Activated CD8-positive, alpha-beta T cell treated with anti-CD3 and anti-CD28 coated beads, Interleukin-2, amount 10 ng/mL, durations not matched to agents 7 days and 5 days (primary cell): ENCODE measurements around the gene PIAS1. TPM values are rescaled to one million over a fixed set of nuclear protein-coding genes. Genes with fewer than 3 reads are reported as not detected.
A peak's percentile ranks its signal among the peaks of the same experiment; 100 is the strongest.

Source experiments
- ATAC-seq: fragments of 150-1000 bp; cut with Tn5 transposase; one replicate; pipeline ENCODE4 v1.10.0; 2021; ENCODE audit warnings: moderate library complexity
- CTCF ChIA-PET: fragments of 350-600 bp; sonication (Branson Sonifier 250); formaldehyde crosslinking; loops from one replicate; lab custom pipeline; 2021; ENCODE audit warnings: antibody characterized with exemption; lab: Charles Lee
- POLR2A ChIA-PET: fragments of 350-600 bp; sonication (Branson Sonifier 250); formaldehyde crosslinking; loops from one replicate; lab custom pipeline; 2021; ENCODE audit warnings: antibody characterized with exemption; lab: Charles Lee
- DNase-seq: peaks from one replicate; pipeline ENCODE4 v3.0.0-alpha.2; 2020
- H3K27ac Mint-ChIP-seq: one replicate; pipeline ENCODE4 v1.8.0; 2021; ENCODE audit warnings: mild to moderate bottlenecking, mixed read lengths
- H3K27me3 Mint-ChIP-seq: one replicate; pipeline ENCODE4 v1.8.0; 2021; ENCODE audit warnings: low read depth, mixed read lengths
- H3K36me3 Mint-ChIP-seq: one replicate; pipeline ENCODE4 v1.8.0; 2021; ENCODE audit warnings: low read depth, mixed read lengths
- H3K4me1 Mint-ChIP-seq: one replicate; pipeline ENCODE4 v1.8.0; 2021; ENCODE audit warnings: low read depth, mixed read lengths
- H3K4me3 Mint-ChIP-seq: one replicate; pipeline ENCODE4 v1.8.0; 2021; ENCODE audit warnings: mild to moderate bottlenecking, mixed read lengths
- H3K9me3 Mint-ChIP-seq: one replicate; pipeline ENCODE4 v1.8.0; 2022; ENCODE audit warnings: mixed read lengths; ENCODE audit not compliant: insufficient read depth
- total RNA-seq, 2 experiments: library from RNA; stranded (reverse); gene quantifications; one replicate each; pipeline ENCODE4 v1.2.3, GENCODE V29; 2021

Gene PIAS1
- total RNA-seq, 2 experiments from 2014 or later, result 40.6 to 44.2 TPM

DNA sequence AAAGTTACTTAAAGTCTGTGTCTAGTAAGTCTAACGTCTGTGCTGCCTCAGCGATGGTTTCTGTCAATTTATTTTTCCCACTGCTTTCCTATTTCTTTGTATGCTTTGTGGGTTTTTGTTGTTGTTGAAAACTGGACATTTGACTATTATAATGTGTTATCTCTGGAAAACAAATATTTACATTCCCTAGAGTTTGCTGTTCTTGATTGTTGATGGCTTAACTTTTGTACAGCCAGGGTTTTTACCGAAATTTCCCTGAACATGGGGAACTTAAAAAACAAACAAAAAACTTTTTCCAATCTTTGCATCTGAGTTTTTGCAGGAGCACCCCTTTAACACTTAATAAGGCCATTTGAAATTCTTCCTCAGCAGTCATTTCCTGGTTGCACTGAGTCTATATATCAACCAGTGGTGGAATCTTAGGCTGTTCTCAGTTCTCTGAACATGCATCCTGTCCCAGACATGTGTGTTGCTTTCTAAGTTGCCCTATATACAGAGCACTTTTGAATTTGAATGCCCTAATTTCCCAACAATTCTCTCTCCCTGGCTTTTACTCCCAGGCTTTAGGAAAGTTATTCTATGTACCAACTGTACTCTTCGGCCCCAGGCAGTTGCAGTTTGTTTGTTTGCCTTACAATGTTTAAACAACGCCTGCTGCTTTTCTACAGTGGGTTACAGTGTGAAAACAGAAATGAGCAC is 11.8 kb upstream of the PIAS1 start:
- no peak overlapping the region for H3K4me3 Mint-ChIP-seq
- ATAC-seq, result no peak

DNA sequence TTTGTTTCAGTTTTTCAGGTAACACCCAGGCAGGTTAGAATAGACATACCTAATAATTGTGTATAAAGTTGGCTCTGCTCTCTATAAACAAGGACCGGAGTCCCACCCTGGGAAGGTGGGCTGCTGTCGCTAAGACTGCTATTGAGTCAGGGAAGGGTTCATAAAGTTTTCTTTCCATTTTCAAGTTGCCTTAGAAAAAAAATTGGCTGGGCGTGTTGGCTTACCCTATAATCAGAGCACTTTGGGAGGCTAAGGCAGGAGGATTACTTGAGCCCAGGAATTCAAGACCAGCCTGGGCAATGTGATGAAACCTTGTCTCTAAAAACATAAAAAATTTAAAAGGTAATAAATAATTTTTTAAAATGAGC is 11.3 kb upstream of the PIAS1 start:
- ChIA-PET POLR2A (interaction anchor here (1.4 kb wide), 1 partner anchor 11 kb away, joined by 3 read pairs; no protein-coding TSS in a partner anchor), CTCF (no interaction called here)
- Mint-ChIP-seq H3K4me3 (no peak overlapping the region), H3K9me3 (peaks cover 8% of the 10 kb centered on the region), H3K27me3 (peaks cover 22% of the 10 kb centered on the region), H3K27ac (no peak overlapping the region), H3K36me3 (no peaks in the 10 kb centered on the region), H3K4me1 (no peaks in the 10 kb centered on the region)
- no peak for DNase-seq
- ATAC-seq, result no peak

More for the DNA sequence above, 11.8 kb upstream of the PIAS1 start:
- H3K27ac Mint-ChIP-seq, result no peak overlapping the region
- H3K4me1 Mint-ChIP-seq, result no peaks in the 10 kb centered on the region
- H3K9me3 Mint-ChIP-seq, result peaks cover 8% of the 10 kb centered on the region
- H3K36me3 Mint-ChIP-seq, result no peaks in the 10 kb centered on the region
- peaks cover 25% of the 10 kb centered on the region for H3K27me3 Mint-ChIP-seq
- ChIA-PET CTCF (no interaction called here), POLR2A (interaction anchor here (1.4 kb wide), 1 partner anchor 11 kb away, joined by 3 read pairs; no protein-coding TSS in a partner anchor)
- DNase-seq, result no peak

DNA sequence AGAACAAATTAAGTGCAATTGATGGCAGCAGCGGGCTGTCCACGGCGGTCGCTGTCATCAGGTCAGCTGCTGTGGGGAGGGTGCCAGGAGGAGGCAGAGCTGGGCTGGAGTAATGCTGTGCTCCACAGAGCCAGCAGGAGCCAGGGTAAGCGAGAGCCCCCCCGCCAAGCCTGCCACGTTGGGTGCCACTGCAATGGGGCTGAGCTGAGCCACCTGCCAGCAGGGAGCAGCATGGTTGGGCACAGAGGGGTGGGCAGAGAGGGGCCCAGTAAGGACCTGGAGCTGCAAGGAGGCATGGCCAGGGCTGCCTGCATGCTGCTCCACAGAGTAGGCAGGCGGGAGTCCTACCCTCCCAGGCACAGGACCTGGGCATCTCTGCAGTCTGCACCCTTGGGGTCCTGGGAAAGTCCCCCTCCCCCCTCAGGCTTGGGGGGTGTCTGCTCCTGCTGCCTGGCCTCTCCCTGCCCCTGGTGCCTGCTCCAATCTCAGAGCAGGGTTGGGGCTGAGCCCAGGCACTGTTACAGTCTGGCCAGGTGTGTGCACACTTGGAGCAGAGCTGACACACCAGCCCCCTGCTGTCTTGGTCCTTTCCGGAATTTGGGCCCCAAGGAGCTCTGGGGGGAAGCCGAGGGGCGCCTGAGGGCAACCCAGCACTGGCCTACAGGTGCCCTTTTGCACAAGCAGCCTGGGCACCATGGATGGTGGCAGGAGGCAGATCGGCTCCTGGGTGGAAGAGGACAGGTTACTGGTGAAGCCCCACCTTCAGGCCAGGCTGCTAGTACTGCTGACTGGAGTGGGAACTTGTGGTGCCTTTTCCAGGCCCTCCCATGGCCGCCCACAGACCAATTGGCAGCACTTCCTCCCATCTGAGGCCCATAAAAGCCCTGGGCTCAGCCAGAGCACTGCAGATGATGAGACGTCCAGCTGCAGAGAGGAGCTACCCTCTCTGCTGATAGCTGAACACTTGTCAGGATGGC is 8.5 kb upstream of the PIAS1 start:
- Mint-ChIP-seq H3K27me3 (peaks cover 4% of the 10 kb centered on the region), H3K4me3 (no peak overlapping the region), H3K4me1 (no peaks in the 10 kb centered on the region), H3K27ac (no peak overlapping the region), H3K36me3 (no peaks in the 10 kb centered on the region), H3K9me3 (no peaks in the 10 kb centered on the region)
- POLR2A ChIA-PET, result no interaction called here
- ATAC-seq (no peak), DNase-seq (no peak)
- CTCF ChIA-PET, result no interaction called here

DNA sequence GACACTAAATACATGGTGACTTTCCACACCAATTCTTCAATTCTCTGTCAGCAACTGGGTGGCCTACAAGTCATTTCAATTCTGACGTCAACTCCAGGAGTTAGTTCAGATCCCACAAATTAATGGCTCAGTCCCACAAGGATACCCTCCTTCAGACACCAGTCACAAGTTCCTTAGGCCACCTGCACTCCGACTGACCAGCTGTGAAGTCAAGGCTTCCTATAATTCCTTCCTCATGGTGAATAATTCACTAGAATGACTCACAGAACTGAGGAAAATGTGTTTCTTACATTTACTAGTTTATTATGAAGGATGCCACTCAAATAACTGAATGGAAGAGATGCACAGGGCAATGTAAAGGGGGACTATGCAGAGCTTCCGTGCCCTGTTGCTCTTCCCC is 6.3 kb upstream of the PIAS1 start:
- no peak for ATAC-seq
- Mint-ChIP-seq H3K36me3 (peaks cover 6% of the 10 kb centered on the region), H3K4me3 (no peak overlapping the region), H3K9me3 (no peaks in the 10 kb centered on the region), H3K27ac (no peak overlapping the region), H3K27me3 (peaks cover 9% of the 10 kb centered on the region), H3K4me1 (peaks cover 5% of the 10 kb centered on the region)
- ChIA-PET CTCF (interaction anchor here (1.3 kb wide), 1 partner anchor 57 kb away, joined by 3 read pairs; no protein-coding TSS in a partner anchor), POLR2A (no interaction called here)
- no peak for DNase-seq

- peaks cover 21% of the 10 kb centered on the region for H3K4me1 Mint-ChIP-seq
- no peak for DNase-seq
- no peak for ATAC-seq
- peaks cover 9% of the 10 kb centered on the region for H3K27me3 Mint-ChIP-seq
- H3K36me3 Mint-ChIP-seq, result peaks cover 8% of the 10 kb centered on the region
- POLR2A ChIA-PET, result no interaction called here
- no peak overlapping the region for H3K4me3 Mint-ChIP-seq
- CTCF ChIA-PET, result no interaction called here
- H3K9me3 Mint-ChIP-seq, result no peaks in the 10 kb centered on the region
- H3K27ac Mint-ChIP-seq, result no peak overlapping the region
Observed at GRCh38 chr15:68051109-68051508, 3.0 kb upstream of the PIAS1 start.

DNA sequence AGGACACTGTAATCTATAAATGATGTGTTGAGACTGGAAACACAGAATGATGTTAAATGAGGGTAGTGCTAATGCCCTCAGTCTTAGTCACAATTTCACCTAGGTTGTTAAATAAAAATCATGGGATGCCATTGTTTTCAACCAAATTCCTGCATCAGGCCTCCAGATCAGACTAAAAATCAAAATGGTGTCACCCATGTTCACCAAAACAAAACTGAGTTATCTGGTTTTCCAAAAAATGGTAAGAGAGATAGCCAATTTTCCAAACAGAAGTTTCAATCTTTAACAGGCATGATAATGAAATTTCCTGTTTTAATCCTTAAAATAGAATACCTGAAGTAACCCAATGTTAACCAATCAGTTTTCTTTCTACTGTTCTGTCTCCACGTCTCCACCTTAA is 2.2 kb upstream of the PIAS1 start:
- POLR2A ChIA-PET, result no interaction called here
- no peak overlapping the region for H3K27ac Mint-ChIP-seq
- H3K9me3 Mint-ChIP-seq, result no peaks in the 10 kb centered on the region
- no peak overlapping the region for H3K4me3 Mint-ChIP-seq
- H3K27me3 Mint-ChIP-seq, result peaks cover 9% of the 10 kb centered on the region
- DNase-seq (no peak), ATAC-seq (no peak)
- H3K36me3 Mint-ChIP-seq, result peaks cover 10% of the 10 kb centered on the region
- CTCF ChIA-PET, result no interaction called here
- H3K4me1 Mint-ChIP-seq, result peaks cover 29% of the 10 kb centered on the region

DNA sequence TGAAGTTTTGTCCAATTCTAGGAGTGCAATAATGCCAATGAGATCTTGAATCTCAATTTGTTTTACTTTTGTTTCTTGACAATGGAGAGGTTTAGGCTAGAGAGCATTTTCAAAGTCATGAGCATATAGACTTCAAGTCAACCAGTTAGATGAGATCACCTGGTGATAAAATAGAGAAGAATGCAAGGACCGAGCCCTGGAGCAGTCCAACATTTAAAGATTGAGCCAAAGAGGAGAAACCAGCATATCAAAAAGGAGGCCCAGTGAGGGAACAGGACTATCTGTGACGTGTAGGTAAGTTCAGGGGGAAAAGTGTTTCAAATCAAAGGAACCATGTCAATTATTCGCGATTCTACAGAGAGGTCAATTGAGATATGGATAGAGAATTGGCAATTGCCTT is 1.7 kb upstream of the PIAS1 start:
- ChIA-PET POLR2A (no interaction called here), CTCF (no interaction called here)
- H3K4me1 Mint-ChIP-seq, result peaks cover 33% of the 10 kb centered on the region
- no peak for DNase-seq
- H3K27ac Mint-ChIP-seq, result no peak overlapping the region
- H3K4me3 Mint-ChIP-seq, result no peak overlapping the region
- peaks cover 9% of the 10 kb centered on the region for H3K27me3 Mint-ChIP-seq
- no peaks in the 10 kb centered on the region for H3K9me3 Mint-ChIP-seq
- no peak for ATAC-seq
- peaks cover 10% of the 10 kb centered on the region for H3K36me3 Mint-ChIP-seq

DNA sequence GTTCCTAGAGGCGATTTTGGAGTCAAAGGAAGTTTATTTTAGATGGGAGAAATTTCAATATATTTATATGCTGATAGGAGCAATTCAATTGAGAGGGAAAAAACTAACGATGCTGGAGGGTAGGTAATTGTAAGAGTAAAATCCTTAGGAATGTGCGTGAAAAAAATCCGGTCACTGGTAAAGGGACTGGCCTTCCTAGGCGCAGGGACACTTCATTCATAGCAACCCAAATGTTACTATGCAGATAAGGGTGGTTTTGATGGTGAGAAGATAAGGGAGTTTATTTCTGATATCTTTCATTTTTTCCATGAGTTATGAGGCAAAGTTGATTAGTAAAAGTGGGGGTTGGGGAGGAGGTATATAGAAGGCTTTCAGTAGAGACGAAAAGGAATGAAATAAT is 1.1 kb upstream of the PIAS1 start:
- DNase-seq (no peak), ATAC-seq (no peak)
- H3K27ac Mint-ChIP-seq, result no peak overlapping the region
- peaks cover 9% of the 10 kb centered on the region for H3K27me3 Mint-ChIP-seq
- H3K9me3 Mint-ChIP-seq, result no peaks in the 10 kb centered on the region
- ChIA-PET CTCF (interaction anchor here (0.9 kb wide), 1 partner anchor 21 kb away, joined by 3 read pairs; no protein-coding TSS in a partner anchor), POLR2A (interaction anchor here (0.9 to 1.3 kb wide), 3 partner anchors 13 to 108 kb away, joined by 3 read pairs; no protein-coding TSS in a partner anchor)
- H3K4me1 Mint-ChIP-seq, result peaks cover 34% of the 10 kb centered on the region
- H3K4me3 Mint-ChIP-seq, result no peak overlapping the region
- peaks cover 10% of the 10 kb centered on the region for H3K36me3 Mint-ChIP-seq

DNA sequence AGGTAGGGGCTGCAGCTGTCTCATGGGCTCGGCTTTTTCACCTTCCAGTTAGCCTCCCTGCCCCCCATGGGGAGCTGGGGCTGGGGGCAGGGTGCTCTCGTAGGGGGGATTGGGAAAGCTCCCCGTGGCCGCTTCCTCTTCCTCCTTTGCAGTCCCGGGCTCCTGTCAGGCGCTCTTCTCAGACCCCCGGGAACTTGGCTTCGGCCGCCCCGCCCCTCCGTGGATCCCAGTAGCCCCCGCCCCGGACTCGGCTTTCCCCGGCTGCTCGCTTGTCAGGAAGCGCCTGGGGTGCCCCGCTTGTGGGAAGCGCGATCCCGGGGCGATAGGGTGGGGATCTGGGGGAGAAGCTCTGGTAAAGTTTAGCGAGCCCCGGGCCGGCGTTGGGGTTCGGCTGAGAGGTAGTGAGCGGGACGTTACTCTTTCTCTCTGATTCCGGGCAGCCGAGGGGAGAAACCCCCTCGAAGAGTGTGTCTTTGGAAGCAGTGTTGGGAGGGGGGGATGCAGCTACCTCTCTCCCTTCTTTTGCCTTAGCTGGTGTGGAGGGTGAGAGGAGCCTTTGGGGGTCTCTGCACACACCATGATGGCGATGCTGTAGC is 611 bp downstream of the PIAS1 start:
- peak overlapping the region; percentile 95 for H3K27ac Mint-ChIP-seq
- peaks cover 11% of the 10 kb centered on the region for H3K36me3 Mint-ChIP-seq
- H3K4me1 Mint-ChIP-seq, result peaks cover 37% of the 10 kb centered on the region
- H3K9me3 Mint-ChIP-seq, result no peaks in the 10 kb centered on the region
- peak overlapping the region; percentile 97 for H3K4me3 Mint-ChIP-seq
- peaks cover 9% of the 10 kb centered on the region for H3K27me3 Mint-ChIP-seq
- peak; percentile 47 for DNase-seq
- POLR2A ChIA-PET, result interaction anchor here (0.7 to 2.5 kb wide), 14 partner anchors 10 to 292 kb away, joined by 3 to 9 read pairs (median 4); no protein-coding TSS in a partner anchor
- peak; percentile 18 for ATAC-seq
- CTCF ChIA-PET, result interaction anchor here (0.8 to 1.6 kb wide), 3 partner anchors 100 to 192 kb away, joined by 3 to 4 read pairs (median 4); no protein-coding TSS in a partner anchor

GRCh38 chr15:68055224-68055705 is 1.1 kb downstream of the PIAS1 start:
- DNase-seq (peak; percentile 76), ATAC-seq (peak; percentile 35)
- CTCF ChIA-PET, result interaction anchor here (1.6 kb wide), 1 partner anchor 192 kb away, joined by 4 read pairs; no protein-coding TSS in a partner anchor
- H3K36me3 Mint-ChIP-seq, result peaks cover 12% of the 10 kb centered on the region
- POLR2A ChIA-PET, result interaction anchor here (0.7 to 2.5 kb wide), 9 partner anchors 9 to 222 kb away, joined by 3 to 9 read pairs (median 5); partner anchors contain the start of gene FEM1B
- peaks cover 37% of the 10 kb centered on the region for H3K4me1 Mint-ChIP-seq
- H3K9me3 Mint-ChIP-seq, result no peaks in the 10 kb centered on the region
- peaks cover 9% of the 10 kb centered on the region for H3K27me3 Mint-ChIP-seq
- peak overlapping the region; percentile 97 for H3K4me3 Mint-ChIP-seq
- peak overlapping the region; percentile 95 for H3K27ac Mint-ChIP-seq
